Natural killer cell (primary cell): Measurements from ENCODE around the gene RILP. TPM values are rescaled to one million over a fixed set of nuclear protein-coding genes. Genes with fewer than 3 reads are reported as not detected.

ENCODE experiments used
- ATAC-seq, 3 donors: fragments of 150-1000 bp in 2 of 3; fragments of 200-7000 bp in 1 of 3; cut with Tn5 transposase; 1 replicate in 1 of 3; 2 replicates in 2 of 3; pipeline ENCODE4 v1.10.0; 2021; ENCODE audit warnings: mild to moderate bottlenecking in 2 of 3, moderate library complexity in 2 of 3
- DNase-seq, 2 donors: peaks; one replicate each; pipeline versions ENCODE4 v3.0.0 to v3.0.0-alpha.2; 2013 to 2021; ENCODE audit warnings: mixed read lengths in 1 of 2
- H3K27ac ChIP-seq: one replicate; pipeline ENCODE4 v1.5.1; 2013; ENCODE audit warnings: mild to moderate bottlenecking, low read length
- H3K27me3 ChIP-seq: one replicate; pipeline ENCODE4 v1.6.1; 2013; ENCODE audit warnings: low read length; ENCODE audit not compliant: control insufficient read depth, insufficient read depth
- H3K36me3 ChIP-seq: one replicate; pipeline ENCODE4 v1.6.1; 2013; ENCODE audit warnings: low read length; ENCODE audit not compliant: control insufficient read depth, insufficient read depth
- H3K4me1 ChIP-seq: one replicate; pipeline ENCODE4 v1.6.1; 2013; ENCODE audit warnings: low read length; ENCODE audit not compliant: control insufficient read depth, insufficient read depth
- H3K4me3 ChIP-seq: one replicate; pipeline ENCODE4 v1.5.1; 2013; ENCODE audit warnings: low read length
- H3K9me3 ChIP-seq: one replicate; pipeline ENCODE4 v1.6.1; 2013; ENCODE audit warnings: low read length; ENCODE audit not compliant: control insufficient read depth, insufficient read depth
- H3K27ac Mint-ChIP-seq, 2 donors: one replicate each; pipeline ENCODE4 v1.8.0; 2022; ENCODE audit warnings: mild to moderate bottlenecking in 2 of 2, mixed read lengths in 2 of 2, moderate library complexity in 1 of 2
- H3K27me3 Mint-ChIP-seq, 2 donors: one replicate each; pipeline ENCODE4 v1.8.0; 2022; ENCODE audit warnings: low read depth in 2 of 2, mixed read lengths in 2 of 2
- H3K36me3 Mint-ChIP-seq: one replicate; pipeline ENCODE4 v1.8.0; 2022; ENCODE audit warnings: mixed read lengths
- H3K4me1 Mint-ChIP-seq, 2 donors: one replicate each; pipeline ENCODE4 v1.8.0; 2022; ENCODE audit warnings: mixed read lengths in 2 of 2
- H3K4me3 Mint-ChIP-seq: one replicate; pipeline ENCODE4 v1.8.0; 2022; ENCODE audit warnings: mild to moderate bottlenecking, moderate library complexity, mixed read lengths
- H3K9me3 Mint-ChIP-seq, 2 donors: one replicate each; pipeline ENCODE4 v1.8.0; 2022; ENCODE audit warnings: mixed read lengths in 2 of 2
- CTCF ChIP-seq: fragments of 200-600 bp; IDR thresholded peaks from one replicate; pipeline ENCODE4 v1.8.0; 2022; ENCODE audit warnings: antibody characterized with exemption
- WGBS: methylation state at CpG from one replicate; pipeline ENCODE4 v1.1.7; 2013; ENCODE audit warnings: missing lambda C conversion rate; ENCODE audit not compliant: insufficient coverage; 5-methylcytosine and 5-hydroxymethylcytosine counted together
- intact Hi-C: fragments of 100-400 bp; cut with micrococcal nuclease; formaldehyde crosslinking; loops from one replicate; pipeline ENCODE4 v1.14.2; 2022
- total RNA-seq, 4 donors: library from RNA; stranded (reverse); fragments of 120-200 nt in 1 of 4; gene quantifications; one replicate each; pipeline versions ENCODE4 v1.2.3 to v1.2.4, GENCODE V29; 2013 to 2022

RILP gene
- total RNA-seq, 3 donors from 2014 or later (not counting 1 experiment from before 2014, with no cell fraction given), result 2.3 to 5.1 (median 4.0) TPM

DNA sequence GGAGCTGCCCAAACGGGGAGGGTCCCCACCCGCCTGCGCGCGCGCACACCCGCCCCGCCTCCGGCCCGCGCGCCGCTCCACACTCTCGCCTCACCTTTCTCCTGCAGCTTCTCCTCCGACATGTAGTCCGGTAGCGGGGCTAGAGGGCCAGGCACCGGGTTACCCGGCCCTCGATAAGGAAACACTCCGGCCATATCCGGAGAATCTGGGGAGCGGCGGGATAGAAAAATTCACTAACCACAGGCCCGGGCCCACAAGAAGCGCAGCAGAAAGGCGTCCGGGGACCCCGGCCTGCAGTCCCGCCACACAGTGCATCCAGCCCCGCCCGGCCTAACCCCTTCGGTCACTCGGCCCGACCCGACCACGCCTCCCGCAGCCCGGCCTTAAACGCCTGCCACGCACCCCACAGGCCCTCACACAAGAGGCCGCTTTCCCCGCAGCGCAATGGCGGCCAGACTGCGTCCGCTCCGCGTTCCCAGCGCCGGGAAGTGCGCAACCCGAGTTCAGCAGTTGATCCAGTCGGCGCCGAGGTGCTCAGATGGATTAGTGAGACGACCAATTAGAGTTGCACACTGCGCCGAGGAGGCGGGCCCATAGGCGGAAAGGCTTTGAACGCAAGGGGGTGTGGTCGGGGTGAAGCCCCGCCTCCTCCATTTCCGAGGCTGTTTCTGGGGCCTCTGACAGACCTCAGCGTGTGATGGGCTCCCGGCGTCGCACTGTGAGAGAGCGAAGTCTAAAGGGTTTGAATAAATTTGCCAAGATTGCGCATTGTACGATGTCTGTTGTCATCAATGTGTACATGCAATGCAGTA lies 34.9 kb upstream of the RILP start, which contains the start of gene PRPF8:
Gene PRPF8, minus strand, starts transcription at position 490 of the 812 bp plus-strand sequence. Its CDS starts 296 bp downstream, at position 194.
- DNase-seq (peak; percentile 97 to 99), ATAC-seq (peak; percentile 97 to 100 (median 98))
- Mint-ChIP-seq H3K9me3 (no peaks in the 10 kb centered on the region), H3K36me3 (peaks cover 29% of the 10 kb centered on the region), H3K4me1 (peaks cover 38 to 44% of the 10 kb centered on the region in 2 donors), H3K27me3 (no peaks in the 10 kb centered on the region), H3K4me3 (peak within 1 kb of the TSS; percentile 100), H3K27ac (peak within 1 kb of the TSS; percentile 98)
- peak within 1 kb of the TSS; percentile 90 for H3K4me3 ChIP-seq
- no peak for TF ChIP-seq CTCF
- intact Hi-C loops, result loop anchor here (1.0 kb wide), 1 partner anchor 33 kb away; no protein-coding TSS in a partner anchor
- under 1% methylated on average over 72 of the region's 72 CpGs for WGBS
- no peaks in the 10 kb centered on the region for H3K9me3 ChIP-seq
- H3K27ac ChIP-seq, result peak within 1 kb of the TSS; percentile 92
- peaks cover 28% of the 10 kb centered on the region for H3K4me1 ChIP-seq
- peaks cover 35% of the 10 kb centered on the region for H3K36me3 ChIP-seq
- no peaks in the 10 kb centered on the region for H3K27me3 ChIP-seq

DNA sequence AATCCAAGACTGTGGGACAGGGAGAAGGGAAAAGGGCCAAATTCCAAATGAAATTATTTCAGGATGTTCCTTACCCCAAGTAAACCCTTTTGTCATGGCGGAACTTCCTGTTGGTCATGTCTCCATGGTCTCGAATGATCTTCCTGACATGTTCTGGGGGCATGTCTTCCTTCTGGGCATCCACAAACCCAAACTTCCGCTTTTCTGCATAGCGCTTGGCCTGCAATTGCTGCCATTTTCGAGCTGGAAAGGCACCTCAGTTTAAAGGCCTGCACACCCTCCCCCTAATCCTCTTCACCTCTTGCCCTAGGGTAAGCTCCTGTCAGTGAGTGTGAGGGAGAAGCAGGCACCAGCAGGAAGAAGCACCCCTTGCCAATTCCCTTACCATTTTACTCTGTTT lies 33.8 kb upstream of the RILP start:
- ATAC-seq (no peak), DNase-seq (peak in 1 of 2 donors; percentile 6)
- Histone ChIP-seq H3K9me3 (no peaks in the 10 kb centered on the region), H3K36me3 (peaks cover 46% of the 10 kb centered on the region), H3K4me3 (peak overlapping the region; percentile 90), H3K27me3 (no peaks in the 10 kb centered on the region), H3K27ac (no peak overlapping the region), H3K4me1 (peaks cover 28% of the 10 kb centered on the region)
- H3K4me3 Mint-ChIP-seq, result peak overlapping the region; percentile 100
- no peaks in the 10 kb centered on the region for H3K27me3 Mint-ChIP-seq
- 60% methylated on average over 5 of the region's 5 CpGs for WGBS
- intact Hi-C loops, result no loop called here
- no peaks in the 10 kb centered on the region for H3K9me3 Mint-ChIP-seq
- peaks cover 29% of the 10 kb centered on the region for H3K36me3 Mint-ChIP-seq
- H3K27ac Mint-ChIP-seq, result peak overlapping the region; percentile 98
- TF ChIP-seq CTCF, result no peak
- H3K4me1 Mint-ChIP-seq, result peaks cover 38 to 44% of the 10 kb centered on the region in 2 donors

GRCh38 chr17:1676401-1676800 lies 26.7 kb upstream of the RILP start:
- Histone ChIP-seq H3K27ac (no peak overlapping the region), H3K4me1 (no peaks in the 10 kb centered on the region), H3K27me3 (no peaks in the 10 kb centered on the region), H3K9me3 (no peaks in the 10 kb centered on the region), H3K36me3 (peaks cover 95% of the 10 kb centered on the region), H3K4me3 (no peak overlapping the region)
- intact Hi-C loops, result no loop called here
- Mint-ChIP-seq H3K27me3 (no peaks in the 10 kb centered on the region), H3K4me3 (no peak overlapping the region), H3K36me3 (peaks cover 36% of the 10 kb centered on the region), H3K4me1 (peaks cover 9 to 12% of the 10 kb centered on the region in 2 donors), H3K9me3 (no peaks in the 10 kb centered on the region), H3K27ac (no peak overlapping the region)
- ATAC-seq (peak in 1 of 3 donors; percentile 17), DNase-seq (no peak)
- TF ChIP-seq CTCF, result no peak
- WGBS, result 97% methylated on average over 13 of the region's 13 CpGs
